Inflammatory macrophage treated with lipopolysaccharide for 4 hours (primary cell): ENCODE results near the gene RETN.
A peak's percentile ranks its signal among the peaks of the same experiment; 100 is the strongest.

ENCODE experiments used
- DNase-seq: peaks from one replicate; pipeline ENCODE4 v3.0.0-alpha.2; 2020

The RETN gene

GRCh38 chr19:7638802-7639465 is 29.9 kb upstream of the RETN start:
- DNase-seq, result no peak

- no peak for DNase-seq
Measured at GRCh38 chr19:7639863-7640348, 28.9 kb upstream of the RETN start.

- DNase-seq, result no peak
Measured at GRCh38 chr19:7640803-7641202, 28.0 kb upstream of the RETN start.

- DNase-seq, result no peak
Measured at GRCh38 chr19:7641290-7642276, 27.3 kb upstream of the RETN start.

- no peak for DNase-seq
Measured at GRCh38 chr19:7642295-7643030, 26.4 kb upstream of the RETN start.

GRCh38 chr19:7643031-7643415 is 25.8 kb upstream of the RETN start:
- DNase-seq, result no peak

- DNase-seq, result peak; percentile 34
Measured at GRCh38 chr19:7643629-7644549, 25.0 kb upstream of the RETN start.

GRCh38 chr19:7644550-7644877 is 24.3 kb upstream of the RETN start:
- no peak for DNase-seq

GRCh38 chr19:7645163-7645562 is 23.7 kb upstream of the RETN start:
- peak; percentile 77 for DNase-seq

- DNase-seq, result no peak
Measured at GRCh38 chr19:7645656-7646425, 23.0 kb upstream of the RETN start.

- DNase-seq, result no peak
Measured at GRCh38 chr19:7646426-7646700, 22.5 kb upstream of the RETN start.

GRCh38 chr19:7647156-7647555 is 21.7 kb upstream of the RETN start:
- DNase-seq, result no peak

GRCh38 chr19:7648265-7649014 is 20.4 kb upstream of the RETN start:
- DNase-seq, result no peak

GRCh38 chr19:7650148-7650547 is 18.7 kb upstream of the RETN start:
- DNase-seq, result no peak

GRCh38 chr19:7652061-7652641 is 16.7 kb upstream of the RETN start:
- peak; percentile 97 for DNase-seq

GRCh38 chr19:7654401-7654800 is 14.4 kb upstream of the RETN start:
- DNase-seq, result no peak

- peak; percentile 98 for DNase-seq
Measured at GRCh38 chr19:7655581-7655980, 13.3 kb upstream of the RETN start.

GRCh38 chr19:7657131-7657751 is 11.6 kb upstream of the RETN start:
- peak; percentile 98 for DNase-seq

- peak; percentile 92 for DNase-seq
Measured at GRCh38 chr19:7658219-7658686, 10.6 kb upstream of the RETN start.
